ENCODE data around the gene COL25A1.

COL25A1 gene

DNA sequence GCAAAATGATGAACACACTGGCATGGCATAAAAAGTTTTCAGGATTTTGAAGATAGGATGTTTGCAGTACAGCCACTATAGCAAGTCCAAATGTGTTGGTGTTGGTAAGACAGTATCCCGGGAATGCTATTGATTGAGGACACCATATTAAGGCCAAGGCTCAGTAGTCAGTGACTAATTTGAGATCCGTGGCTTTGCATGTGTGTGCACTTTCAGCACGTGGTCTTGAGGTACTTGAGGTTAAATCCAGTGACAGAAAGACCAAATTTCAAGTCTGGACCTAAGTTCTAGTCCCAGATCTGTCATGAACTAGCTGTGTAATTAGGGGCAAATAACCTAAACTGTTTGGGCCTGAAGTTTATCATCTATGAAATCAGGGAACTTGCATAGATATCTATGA is 463.1 kb downstream of the COL25A1 start:
- DNase-seq: no peak

DNA sequence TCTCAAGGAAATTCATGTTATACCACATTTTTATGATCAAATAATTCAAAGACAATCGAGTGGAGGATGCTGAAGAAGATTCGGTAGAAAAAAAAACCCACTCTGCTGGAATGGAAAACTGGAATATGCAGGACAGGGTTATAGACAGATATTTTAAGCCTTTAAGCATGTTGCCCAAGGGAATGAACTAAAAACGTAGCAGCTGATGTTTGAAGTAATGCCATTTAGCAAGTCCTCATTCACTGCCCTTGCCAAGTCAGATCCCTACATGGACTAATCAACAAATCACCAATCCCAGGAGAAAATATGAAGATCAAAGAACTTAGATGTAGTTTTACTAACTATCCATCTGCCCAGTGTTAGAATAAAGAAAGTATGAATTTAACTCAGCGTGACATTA is 464.0 kb downstream of the COL25A1 start:
- DNase-seq: no peak

DNA sequence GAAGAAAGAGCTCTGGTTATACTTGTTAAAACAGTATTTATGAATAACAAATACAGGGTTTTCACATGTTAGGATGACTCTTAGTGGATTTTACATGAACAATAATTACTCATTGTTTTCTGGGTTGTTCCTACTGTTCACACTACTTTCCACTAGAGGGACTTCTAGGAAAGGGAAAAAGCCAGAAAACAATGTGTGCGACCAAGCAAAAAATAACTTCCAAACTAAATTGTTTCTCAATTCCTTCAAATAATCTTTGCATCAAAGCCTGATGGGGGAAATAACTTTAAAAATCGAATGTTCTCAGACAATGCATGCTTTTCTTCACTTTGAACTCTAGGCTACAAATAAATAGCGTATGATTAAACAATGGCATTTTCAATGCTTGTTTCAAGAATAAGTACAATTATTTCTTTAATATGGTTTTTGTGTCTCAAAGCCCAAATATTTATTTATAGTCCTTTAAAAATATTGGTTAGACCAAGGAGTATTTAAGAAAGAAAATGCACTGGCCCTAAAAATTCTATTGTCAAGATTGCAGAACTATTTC is 467.5 kb downstream of the COL25A1 start:
- DNase-seq: no peak

DNA sequence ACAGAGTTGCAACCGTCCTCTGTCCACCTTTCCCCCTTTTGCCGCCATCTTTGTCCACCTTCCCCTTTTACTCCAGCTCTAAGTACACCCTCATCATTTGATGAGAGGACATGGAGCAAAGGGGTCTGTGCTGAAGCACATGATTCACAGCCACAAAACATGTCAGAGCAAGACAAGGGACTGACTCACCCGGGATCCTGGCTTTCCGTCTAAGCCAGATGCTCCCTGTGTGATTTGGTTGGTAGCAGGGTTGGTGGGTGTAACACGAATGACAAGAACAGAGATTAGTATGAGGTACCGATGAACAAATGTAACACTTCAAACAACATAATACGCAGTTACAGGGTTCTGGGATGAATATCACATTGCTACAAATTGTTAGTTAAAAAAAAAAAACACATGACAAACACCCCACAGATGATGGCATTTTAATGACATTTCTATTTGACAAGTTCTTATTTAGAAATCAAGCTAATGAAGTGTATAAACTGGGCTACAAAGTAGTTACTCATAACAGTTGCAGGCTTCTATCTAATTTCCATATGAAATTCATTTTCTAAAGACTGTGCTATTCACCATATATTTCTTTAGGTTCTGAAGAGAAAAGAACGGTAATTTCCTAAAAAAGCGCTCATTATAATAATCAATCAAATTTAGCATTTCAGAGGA is 468.2 kb downstream of the COL25A1 start:
- peak; percentile 34 for DNase-seq

DNA sequence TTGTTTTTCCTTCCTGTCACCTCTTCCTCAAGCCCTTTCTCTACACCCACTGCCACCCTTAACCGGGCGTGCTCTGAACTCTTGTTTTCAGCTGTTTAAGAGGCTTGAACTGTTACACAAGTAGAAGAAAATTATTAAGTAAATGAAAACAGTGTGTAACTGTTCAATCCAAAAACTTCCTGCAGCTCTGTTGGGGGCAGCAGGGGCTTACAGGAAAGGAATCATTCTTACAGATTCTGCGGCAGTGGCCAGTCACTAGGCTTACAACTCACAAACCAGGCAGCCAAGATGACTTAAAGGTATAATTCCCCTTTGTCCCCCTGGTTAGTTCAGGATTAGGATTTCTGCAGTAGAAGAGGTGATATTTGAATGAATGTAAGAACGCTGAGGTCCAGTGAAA is 469.4 kb downstream of the COL25A1 start:
- DNase-seq: no peak

DNA sequence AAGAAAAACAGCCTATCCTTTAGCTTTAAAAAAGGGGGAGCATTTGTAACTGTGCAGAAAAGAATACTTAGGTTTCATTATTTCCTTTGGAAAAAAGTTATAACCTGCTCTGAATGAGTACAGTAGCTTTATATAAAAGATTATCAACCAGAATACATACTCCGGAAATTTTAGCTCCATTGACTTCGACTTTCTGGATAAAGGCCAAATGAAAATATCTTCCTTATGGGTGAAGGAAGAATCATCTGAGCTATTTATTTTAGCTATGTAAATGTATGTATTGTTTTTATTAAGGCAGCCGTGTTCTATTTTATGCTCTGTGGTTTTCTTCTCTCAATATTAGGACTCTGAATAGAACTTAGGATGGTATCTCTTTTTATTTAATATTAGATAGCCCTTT is 470.6 kb downstream of the COL25A1 start:
- DNase-seq: no peak

DNA sequence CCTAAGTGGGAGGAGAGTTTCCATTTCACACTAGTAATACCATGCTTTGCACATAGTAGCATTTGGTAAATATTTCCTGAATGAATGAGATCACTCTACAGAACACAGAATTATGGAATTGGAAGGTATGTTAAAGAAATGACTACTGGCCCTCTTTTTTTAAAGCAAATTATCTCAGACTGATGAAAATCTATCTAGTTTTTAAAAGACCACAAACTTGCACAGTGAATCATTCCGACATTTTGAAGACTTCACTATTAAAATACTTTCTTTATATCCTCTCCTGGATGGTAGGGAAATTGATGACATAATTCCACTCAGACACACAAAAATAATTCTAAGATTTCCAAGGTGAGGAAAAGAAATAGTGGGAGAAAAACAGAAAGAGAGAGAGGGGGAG is 471.2 kb downstream of the COL25A1 start:
- no peak for DNase-seq

DNA sequence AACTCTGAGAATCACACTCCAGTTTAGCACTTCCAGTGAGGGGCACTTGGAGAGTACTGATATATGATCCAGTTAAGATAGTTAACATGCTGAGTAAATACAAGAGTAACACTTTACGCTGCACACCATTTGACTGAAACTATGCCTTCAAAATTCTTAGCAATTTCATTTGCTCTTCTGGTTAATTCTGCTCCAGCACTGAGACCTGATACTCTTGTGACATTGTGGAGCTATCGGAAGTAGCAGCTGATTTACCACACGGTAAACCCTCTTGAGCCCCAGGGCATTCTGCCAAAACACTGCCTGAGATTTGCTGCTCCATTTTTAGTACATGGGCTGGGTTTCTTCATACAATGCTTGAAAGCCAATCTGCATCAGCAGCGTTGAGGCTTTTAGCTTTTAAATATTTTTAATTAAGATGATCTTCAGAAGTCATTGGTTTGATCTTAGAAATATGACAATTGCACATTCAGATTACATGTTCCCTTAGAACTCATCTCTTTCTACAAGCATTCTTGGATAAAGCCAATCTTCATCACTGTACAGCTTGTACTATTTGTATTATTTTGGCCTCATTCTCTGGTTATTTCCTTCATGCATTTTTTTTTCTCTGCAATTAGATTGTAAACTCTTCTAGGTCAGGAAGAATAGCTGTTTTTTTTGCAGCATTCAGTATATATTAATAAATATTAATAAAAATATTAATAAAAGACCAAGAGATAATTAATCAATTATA is 471.8 kb downstream of the COL25A1 start:
- DNase-seq: no peak

DNA sequence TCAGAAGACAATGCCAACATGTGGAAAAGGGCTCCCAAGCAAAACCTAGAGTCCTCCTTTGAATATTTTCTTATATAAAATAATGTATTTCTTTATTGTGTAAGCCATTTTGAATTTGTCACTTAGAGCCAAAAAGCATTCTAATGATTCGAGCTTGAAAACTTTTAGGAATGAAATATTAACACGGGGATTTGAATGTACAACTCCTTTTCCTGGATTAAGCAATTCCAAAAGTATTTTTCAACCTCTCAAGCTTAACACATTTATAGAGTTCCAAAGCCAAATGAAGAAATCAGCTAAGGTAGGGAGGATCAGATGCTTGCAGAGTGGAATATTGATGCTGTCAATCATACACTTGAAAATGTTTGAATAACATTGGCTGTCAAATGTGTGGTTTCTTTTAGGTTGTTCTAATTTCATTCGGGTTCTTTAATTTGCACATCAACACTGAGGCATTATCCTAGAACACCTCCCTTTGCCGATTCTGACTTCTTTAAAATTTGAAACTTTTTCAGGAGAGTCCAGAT is 472.4 kb downstream of the COL25A1 start:
- no peak for DNase-seq

DNA sequence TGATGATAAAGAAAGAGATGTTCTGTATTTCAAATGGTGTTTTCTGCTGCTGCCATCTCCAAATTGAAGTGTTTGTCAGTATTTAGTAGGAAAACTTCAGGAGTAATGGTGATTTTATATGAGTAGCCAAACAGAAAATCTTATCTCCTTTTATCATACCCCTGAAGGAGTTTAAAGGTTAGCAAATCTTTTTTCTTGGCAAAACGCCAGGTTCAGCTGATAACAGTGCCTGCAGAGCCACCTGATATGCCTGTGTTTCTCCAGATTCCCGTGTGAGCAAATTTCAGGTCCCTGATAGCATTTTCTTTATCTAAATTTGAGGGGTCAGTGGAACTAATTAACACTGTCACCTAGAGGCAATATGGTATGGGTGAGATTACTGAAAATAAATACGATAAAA is 473.8 kb downstream of the COL25A1 start:
- DNase-seq: no peak

DNA sequence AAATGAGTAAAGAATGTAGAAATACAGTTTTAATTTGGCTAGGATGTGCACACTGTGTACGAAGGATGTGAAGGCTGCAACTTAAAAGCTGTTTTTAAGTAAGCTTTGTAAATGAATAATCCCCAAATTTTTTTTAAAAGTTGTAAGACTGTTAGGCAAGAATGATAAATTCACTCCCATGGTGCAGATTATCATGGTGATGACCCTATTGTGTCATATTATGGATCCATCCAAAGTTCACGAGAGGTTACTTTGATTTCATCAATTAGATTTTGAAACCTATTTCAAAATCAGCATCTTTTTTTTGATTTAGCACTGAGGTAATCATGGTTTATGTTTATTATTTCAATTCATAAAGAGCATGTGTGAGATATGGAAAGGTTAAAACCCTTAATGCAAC is 476.7 kb downstream of the COL25A1 start:
- DNase-seq: no peak

DNA sequence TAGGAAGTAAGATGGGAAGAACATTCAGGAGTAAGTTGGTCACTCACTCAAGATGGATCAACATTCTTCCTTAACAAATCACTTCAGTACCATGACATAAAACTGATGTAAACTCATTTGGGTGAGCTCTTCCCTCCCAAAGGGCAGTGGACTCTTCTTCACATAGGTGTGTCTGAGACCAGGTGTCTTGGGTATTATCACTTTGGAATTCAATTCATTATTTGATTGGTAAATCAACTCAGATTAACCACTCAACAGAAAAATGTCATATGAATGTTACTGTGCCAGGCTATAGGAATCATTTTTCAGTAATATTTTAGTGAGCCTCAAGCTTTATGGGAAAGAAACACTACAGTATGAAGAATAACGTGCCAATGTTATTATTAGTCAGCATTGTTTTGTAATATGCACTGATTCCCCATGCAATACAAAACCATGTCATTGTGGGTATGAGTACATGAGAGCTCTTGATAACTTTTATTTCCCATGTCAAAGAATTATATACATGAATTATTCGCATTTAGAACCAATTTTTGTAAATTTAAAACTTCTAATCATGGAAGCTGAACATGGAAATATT is 481.0 kb downstream of the COL25A1 start:
- DNase-seq: no peak

DNA sequence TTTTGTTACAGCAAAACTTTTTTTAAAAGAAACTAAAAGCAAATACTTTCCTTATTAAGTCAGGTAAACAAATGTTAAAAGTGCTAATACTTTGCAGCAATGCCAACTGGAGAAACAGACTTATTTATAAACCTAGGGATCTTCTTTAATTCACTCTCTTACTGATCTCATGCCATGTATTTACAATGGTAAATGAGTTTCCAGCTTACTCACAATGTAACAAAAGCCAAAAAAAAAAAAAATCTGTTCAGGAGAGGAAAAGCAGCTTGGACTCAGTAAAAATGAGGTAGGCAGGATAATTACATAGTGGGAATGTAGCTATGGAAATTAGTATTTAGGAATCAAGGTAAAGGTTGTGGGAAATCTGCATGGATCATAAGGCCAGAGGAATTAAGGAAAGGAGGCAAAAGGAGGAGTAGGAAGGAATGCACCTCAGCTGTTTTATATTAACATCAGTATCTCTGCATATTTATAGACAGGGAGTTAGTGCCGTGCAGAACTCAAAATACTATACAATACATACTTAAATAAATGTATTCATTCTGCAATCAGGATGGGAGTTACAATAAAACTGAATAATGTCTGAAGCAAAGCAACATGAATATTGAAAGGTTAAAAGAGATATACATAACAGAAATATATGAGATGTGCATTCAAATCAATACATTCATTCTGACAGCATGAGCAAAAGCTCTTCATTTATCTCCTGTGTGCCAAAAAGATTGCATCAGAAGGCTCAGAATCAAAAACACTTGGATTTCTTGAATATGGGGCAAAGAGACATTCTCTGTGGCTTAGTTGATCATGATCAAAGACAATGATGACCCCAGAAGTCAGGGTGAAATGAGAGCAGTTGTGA is 481.7 kb downstream of the COL25A1 start:
- DNase-seq: no peak

DNA sequence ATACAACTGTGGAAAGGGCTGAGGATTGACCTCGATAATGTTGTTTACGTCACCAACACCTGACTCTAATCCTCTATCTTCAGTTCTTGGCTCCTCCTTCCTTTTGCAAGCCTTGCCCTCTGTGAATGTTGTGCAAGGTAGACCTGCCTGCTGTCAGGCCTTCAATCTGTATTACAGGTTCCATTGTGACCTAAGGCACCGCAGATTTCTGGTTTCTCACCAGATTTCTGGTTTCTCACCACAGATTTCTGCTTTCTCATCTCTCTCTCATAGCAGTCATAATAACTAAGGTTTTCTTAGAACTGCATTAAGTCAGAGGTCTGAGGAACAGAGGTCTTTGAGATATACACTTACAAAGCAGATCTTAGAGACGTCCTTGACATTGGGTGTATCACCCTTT is 488.1 kb downstream of the COL25A1 start:
- no peak for DNase-seq

DNA sequence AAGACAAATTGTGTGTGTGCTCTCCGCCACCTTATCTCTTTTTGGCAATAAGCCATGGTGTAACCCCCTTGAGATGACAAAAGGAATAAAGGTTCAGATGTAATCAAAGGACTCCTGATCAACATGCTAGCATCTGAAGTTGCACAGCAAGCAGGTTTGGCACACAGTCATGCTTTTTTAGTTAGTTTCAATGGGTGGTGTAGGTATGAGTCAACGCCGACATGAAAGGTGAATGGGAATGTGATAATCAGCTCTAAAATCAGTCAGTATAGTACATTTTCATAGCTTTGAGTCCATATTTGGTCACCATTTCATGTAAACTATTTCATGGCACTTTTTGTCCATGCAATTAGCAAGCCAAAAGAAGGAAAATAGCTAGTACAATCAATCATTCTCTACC is 489.2 kb downstream of the COL25A1 start:
- DNase-seq: no peak

DNA sequence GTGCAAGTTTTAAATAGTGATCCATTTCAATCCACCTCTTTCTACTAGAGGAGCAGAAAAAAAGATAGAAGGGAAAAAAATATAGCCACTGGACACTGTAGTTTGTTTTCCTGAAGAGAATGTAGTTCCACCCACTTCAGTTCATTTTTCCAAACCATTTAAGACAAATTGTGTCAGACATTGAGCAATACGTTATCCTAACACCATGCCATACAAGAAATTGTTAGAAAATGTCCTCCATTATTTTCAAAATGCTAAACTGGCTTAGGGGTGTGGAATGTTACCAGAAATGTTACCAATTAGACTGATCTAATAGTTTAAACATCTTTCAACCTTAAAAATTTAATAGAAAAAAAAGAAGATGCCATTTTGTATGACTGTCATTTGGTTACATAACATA is 491.0 kb downstream of the COL25A1 start:
- no peak for DNase-seq

DNA sequence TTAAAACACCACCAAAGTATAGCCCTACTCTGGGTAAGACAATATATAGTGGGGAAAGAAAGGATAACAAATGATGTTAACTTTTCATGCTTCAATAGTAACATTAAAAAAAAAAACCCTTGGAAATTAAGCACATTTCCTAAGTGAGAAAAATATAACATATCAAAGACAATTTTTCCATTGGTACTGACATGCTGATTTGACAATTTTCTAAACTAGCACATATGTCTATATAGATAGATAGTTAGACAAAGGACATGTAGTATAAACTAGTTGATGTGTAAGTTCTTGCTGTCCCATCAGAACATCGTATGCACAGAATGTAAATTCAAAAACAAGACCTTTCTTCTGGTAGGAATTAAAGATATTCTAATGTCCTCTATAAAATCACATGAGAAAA is 492.4 kb downstream of the COL25A1 start:
- no peak for DNase-seq

DNA sequence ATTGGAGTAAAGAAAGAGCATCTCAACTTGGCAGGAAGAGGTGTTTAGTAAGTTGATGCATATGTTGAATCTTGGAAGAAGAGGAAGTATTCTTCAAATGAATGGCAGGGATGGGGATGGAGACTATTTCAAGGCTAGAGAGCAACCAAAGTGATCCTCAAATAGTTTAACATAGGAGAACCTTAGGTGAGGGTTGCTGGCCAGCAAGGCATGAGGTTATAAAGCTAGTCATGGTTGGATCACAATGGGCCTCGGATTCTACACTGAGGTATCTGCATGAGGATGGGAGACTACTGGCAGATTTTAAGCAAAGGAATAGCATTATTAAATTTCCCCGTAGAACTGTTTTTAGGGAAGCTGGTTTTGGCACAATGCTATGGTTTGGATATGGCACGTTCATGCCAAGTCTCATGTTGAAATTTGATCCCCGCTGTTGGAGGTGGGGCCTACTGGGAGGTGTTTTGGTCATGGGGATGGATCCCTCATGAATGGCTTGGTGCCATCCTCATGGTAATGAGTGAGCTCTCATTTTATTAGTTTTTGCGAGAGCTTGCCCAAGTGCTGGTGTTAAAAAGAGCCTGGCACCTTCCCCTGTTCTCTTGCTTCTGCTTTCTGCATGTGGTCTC is 497.7 kb downstream of the COL25A1 start:
- no peak for DNase-seq

DNA sequence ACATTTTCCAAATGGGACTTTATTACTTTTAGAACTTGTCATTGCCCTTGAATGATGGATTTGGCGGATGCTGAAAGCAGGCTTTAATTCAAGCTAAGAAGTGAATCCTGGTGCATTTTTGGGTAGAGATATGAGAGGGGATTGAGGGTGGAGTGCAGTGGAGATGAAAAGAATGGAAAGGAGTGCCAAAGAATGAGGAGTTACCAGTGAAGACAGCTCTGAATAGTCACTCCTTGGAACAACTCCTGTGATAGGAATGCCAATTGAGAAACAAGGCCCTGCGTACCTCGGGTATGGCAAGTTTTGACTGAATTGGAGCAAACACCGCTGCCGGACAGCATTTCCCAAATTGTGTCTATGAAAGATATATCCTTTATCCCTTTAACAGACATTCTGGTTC is 503.2 kb downstream of the COL25A1 start:
- no peak for DNase-seq

DNA sequence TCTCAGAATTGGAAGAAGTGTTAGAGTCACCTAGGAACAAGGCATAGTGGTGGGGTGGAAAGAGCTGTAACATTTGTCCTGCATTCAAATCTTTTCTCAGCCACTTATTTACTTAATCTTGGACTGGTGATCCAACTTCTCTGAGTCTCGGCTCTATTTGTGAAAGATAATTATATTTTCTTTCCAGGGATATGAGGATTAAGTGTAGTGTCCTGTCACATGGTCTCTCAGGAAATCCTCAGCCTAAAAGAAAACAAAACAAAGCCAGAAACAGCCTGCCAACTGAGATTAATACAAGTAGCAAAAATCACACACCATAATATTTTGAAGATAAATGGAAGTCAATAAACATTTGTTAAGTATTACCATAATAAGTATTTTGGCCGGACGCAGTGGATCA is 506.3 kb downstream of the COL25A1 start:
- no peak for DNase-seq

DNA sequence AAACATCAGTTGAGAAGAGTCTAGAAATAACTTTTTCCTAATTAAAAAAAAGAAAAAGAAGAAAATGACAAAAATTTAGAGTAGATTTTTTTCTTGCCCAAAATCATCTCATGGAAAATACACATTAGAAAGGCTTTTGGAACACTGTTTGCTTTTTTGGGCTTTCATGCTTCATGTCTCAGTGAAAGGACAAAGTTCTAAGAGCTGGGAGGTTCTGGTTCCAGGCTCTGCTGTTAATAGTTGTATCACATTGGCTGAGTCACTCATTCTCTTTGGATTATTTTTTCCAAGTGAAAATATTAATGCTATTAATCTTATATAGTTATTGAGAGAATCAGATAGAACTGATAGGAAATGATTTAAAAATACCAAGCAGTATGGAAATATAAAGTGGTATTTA is 506.7 kb downstream of the COL25A1 start:
- DNase-seq: no peak

DNA sequence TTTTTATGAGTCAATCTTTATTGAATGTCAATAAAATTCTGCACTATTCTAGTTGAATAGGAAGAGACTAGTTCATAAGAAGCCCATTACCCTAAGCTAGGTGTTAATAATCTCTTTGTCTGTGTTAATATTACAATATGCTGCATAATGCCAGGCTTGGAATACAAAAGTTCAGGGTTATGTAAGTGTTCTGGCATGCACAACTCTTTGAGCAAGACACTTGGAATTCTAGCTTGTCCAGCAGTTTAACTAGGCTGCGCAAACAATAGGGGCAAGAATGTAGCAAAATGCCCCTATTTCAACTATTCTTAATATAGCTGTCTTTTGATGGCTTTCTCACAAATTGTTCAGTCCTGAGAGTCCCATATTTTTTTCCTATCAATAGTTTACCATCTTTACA is 508.3 kb downstream of the COL25A1 start:
- DNase-seq: no peak

DNA sequence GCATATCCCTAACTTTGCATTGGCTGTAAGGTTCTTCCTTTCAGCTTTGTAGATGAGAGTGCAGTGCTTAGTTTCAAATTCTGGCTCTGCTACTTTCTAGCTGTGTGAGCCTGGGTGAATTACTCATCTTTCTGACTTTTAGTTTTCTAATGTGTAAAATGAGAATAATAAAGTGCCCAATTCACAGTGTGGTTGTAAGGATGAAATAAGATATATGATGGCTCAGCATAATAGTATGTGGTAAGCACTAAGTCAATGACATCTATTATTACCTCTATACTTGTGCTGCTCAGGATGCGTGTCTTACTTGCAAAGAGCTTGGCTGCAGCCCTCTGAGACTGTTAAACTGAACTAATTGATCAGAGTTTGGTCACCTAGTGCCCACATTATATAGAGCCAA is 509.0 kb downstream of the COL25A1 start:
- DNase-seq: no peak

Data from T1000 (cell line).